Esophagus squamous epithelium (tissue), 5 donors: Measurements from ENCODE around the gene BNIP1. TPM values are rescaled to one million over a fixed set of nuclear protein-coding genes. Genes with fewer than 3 reads are reported as not detected.

ENCODE experiments used
- DNase-seq: peaks from one replicate; lab custom pipeline; 2025; lab: John Stamatoyannopoulos, UW
- H3K27ac ChIP-seq, 4 donors: fragments of 200-600 bp; sonication (generic); one replicate each; pipeline ENCODE4 v1.5.1; 2016 to 2019; ENCODE audit warnings: mild to moderate bottlenecking in 1 of 4
- H3K27me3 ChIP-seq, 4 donors: fragments of 200-600 bp; sonication (generic); 1 replicate in 3 of 4; 2 replicates in 1 of 4; pipeline versions ENCODE4 v1.5.1 to v1.6.0; 2017 to 2021; ENCODE audit warnings: antibody characterized with exemption in 1 of 4
- H3K36me3 ChIP-seq, 3 donors: fragments of 200-600 bp; sonication (generic); one replicate each; pipeline ENCODE4 v1.5.1; 2016 to 2019
- H3K4me1 ChIP-seq, 3 donors: fragments of 200-600 bp; sonication (generic); one replicate each; pipeline ENCODE4 v1.5.1; 2017 to 2019
- H3K4me3 ChIP-seq, 4 donors: fragments of 200-600 bp; sonication (generic); 1 replicate in 3 of 4; 2 replicates in 1 of 4; pipeline ENCODE4 v1.5.1; 2016 to 2019; ENCODE audit warnings: mild to moderate bottlenecking in 2 of 4, moderate library complexity in 1 of 4
- H3K9me3 ChIP-seq, 3 donors: fragments of 200-600 bp; sonication (generic); one replicate each; pipeline ENCODE4 v1.5.1; 2016 to 2019
- CTCF ChIP-seq, 6 experiments: fragments of 450-650 bp in 4 of 6; fragments of 200-600 bp in 2 of 6; sonication (generic) in 2 of 6; IDR thresholded peaks; one replicate each; pipeline ENCODE4 v1.5.1; 2016 to 2019; ENCODE audit warnings: antibody characterized with exemption in 6 of 6, mild to moderate bottlenecking in 4 of 6, moderate library complexity in 4 of 6
- POLR2A ChIP-seq, 4 donors: fragments of 450-650 bp; IDR thresholded peaks; one replicate each; pipeline ENCODE4 v1.6.1; 2017; ENCODE audit warnings: antibody characterized with exemption in 4 of 4, mild to moderate bottlenecking in 4 of 4, moderate library complexity in 3 of 4
- WGBS, 2 donors: methylation state at CpG; one replicate each; pipeline ENCODE4 v1.1.5; 2018; 5-methylcytosine and 5-hydroxymethylcytosine counted together
- intact Hi-C: fragments of 100-400 bp; cut with DNase I; formaldehyde crosslinking; loops from one replicate; pipeline ENCODE4 v1.15.0; 2022
- total RNA-seq, 4 donors: library from RNA; depleted of rRNA; stranded (reverse); fragments of >200 nt; gene quantifications; one replicate each; pipeline ENCODE4 v1.1.0, GENCODE V29; 2016
- donor health status: DM: yes; HTN: yes; CAD: no.

The BNIP1 gene
- total RNA-seq, 4 donors from 2014 or later, result 5.2 to 12.4 (median 11.2) TPM

- no peak overlapping the region for H3K27ac ChIP-seq
- no peaks in the 10 kb centered on the region for H3K36me3 ChIP-seq
- H3K27me3 ChIP-seq, result peaks cover 0 to 75% (median 2%) of the 10 kb centered on the region in 4 donors
- peaks cover 0 to 12% (median 0%) of the 10 kb centered on the region in 3 donors for H3K4me1 ChIP-seq
- TF ChIP-seq POLR2A (IDR thresholded peaks at IDR 0.05) (no peak), CTCF (IDR thresholded peaks at IDR 0.05) (no peak)
- DNase-seq, result no peak
- intact Hi-C loops, result no loop called here
- peaks cover 0 to 15% (median 10%) of the 10 kb centered on the region in 3 donors for H3K9me3 ChIP-seq
- H3K4me3 ChIP-seq, result no peak overlapping the region
Measured at GRCh38 chr5:173200356-173200755, 56.0 kb downstream of the BNIP1 start.

- Histone ChIP-seq H3K9me3 (peaks cover 0 to 15% (median 10%) of the 10 kb centered on the region in 3 donors), H3K4me1 (peaks cover 0 to 12% (median 0%) of the 10 kb centered on the region in 3 donors), H3K27me3 (peaks cover 0 to 75% (median 2%) of the 10 kb centered on the region in 4 donors), H3K27ac (no peak overlapping the region), H3K4me3 (no peak overlapping the region), H3K36me3 (no peaks in the 10 kb centered on the region)
- WGBS, 2 donors, result 54 to 64% methylated on average over 4 to 11 of the region's 13 CpGs
- intact Hi-C loops, result no loop called here
- no peak for DNase-seq
- no peak for TF ChIP-seq CTCF (IDR thresholded peaks at IDR 0.05)
- no peak for TF ChIP-seq POLR2A (IDR thresholded peaks at IDR 0.05)
Measured at GRCh38 chr5:173201636-173202265, 57.4 kb downstream of the BNIP1 start.

DNA sequence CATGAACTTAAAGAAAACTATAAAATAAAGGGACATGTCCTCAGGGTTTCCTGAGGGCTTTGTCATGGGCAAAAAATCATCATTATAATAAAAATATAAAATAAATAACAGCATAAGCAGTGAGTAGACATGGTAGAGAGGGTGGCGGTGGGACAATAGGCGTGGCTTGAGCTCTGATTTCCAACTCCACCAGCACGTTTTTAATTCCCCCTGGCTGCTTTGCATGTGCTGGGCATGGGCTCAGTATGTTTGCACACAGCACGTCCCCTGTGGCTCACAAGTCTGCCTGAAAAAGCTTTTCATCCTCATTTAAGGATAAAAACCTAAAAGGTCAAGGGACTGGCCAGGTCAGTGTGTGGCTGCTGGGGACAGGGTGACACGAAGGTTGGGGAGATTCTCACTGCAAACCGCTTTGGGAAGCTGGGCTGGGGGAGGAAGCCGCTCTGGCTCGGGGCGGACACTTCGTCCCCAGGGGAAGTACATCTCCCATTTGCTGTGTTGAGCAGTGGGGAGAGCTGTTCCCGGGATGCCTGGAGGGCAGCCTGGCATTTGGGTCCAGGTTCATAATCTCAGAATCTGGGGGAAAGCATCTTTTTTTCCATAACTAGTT lies 58.0 kb downstream of the BNIP1 start:
- no peak for DNase-seq
- Histone ChIP-seq H3K4me1 (peaks cover 0 to 12% (median 0%) of the 10 kb centered on the region in 3 donors), H3K27me3 (peaks cover 0 to 77% (median 2%) of the 10 kb centered on the region in 4 donors), H3K27ac (no peak overlapping the region), H3K36me3 (no peaks in the 10 kb centered on the region), H3K4me3 (no peak overlapping the region), H3K9me3 (peaks cover 0 to 15% (median 10%) of the 10 kb centered on the region in 3 donors)
- intact Hi-C loops, result no loop called here
- no peak for TF ChIP-seq CTCF (IDR thresholded peaks at IDR 0.05)
- TF ChIP-seq POLR2A (IDR thresholded peaks at IDR 0.05), result no peak
- 7 to 13% methylated on average over 11 of the region's 11 CpGs for WGBS, 2 donors

- DNase-seq, result no peak
- peaks cover 0 to 90% (median 2%) of the 10 kb centered on the region in 4 donors for H3K27me3 ChIP-seq
Measured at GRCh38 chr5:173204185-173204979, 60.1 kb downstream of the BNIP1 start.

More at GRCh38 chr5:173204185-173204979, 60.1 kb downstream of the BNIP1 start:
- 83% methylated on average over 6 of the region's 6 CpGs for WGBS, 2 donors
- peaks cover 0 to 12% (median 0%) of the 10 kb centered on the region in 3 donors for H3K4me1 ChIP-seq
- intact Hi-C loops, result no loop called here
- H3K9me3 ChIP-seq, result peaks cover 0 to 11% (median 8%) of the 10 kb centered on the region in 3 donors
- no peak overlapping the region for H3K4me3 ChIP-seq
- TF ChIP-seq CTCF (IDR thresholded peaks at IDR 0.05) (peak in 4 of 6 experiments; percentile 40 to 65 (median 46)), POLR2A (IDR thresholded peaks at IDR 0.05) (no peak)
- H3K27ac ChIP-seq, result no peak overlapping the region
- H3K36me3 ChIP-seq, result no peaks in the 10 kb centered on the region
